Activated CD4-positive, alpha-beta T cell treated with anti-CD3 and anti-CD28 coated beads, Interleukin-2, amount 10 ng/mL, durations not matched to agents 7 days and 5 days (primary cell): Measurements from ENCODE around the gene SPG7. TPM values are rescaled to one million over a fixed set of nuclear protein-coding genes. Genes with fewer than 3 reads are reported as not detected.
"Not testable (repeated sequence)": the region's sequence is repeated elsewhere in the genome, so short reads cannot be mapped to it uniquely, and the experiment has no call there.

Experiments used
- CTCF ChIA-PET: fragments of 350-600 bp; sonication (Branson Sonifier 250); formaldehyde crosslinking; loops from one replicate; lab custom pipeline; 2021; ENCODE audit warnings: antibody characterized with exemption; lab: Charles Lee
- POLR2A ChIA-PET: fragments of 350-600 bp; sonication (Branson Sonifier 250); formaldehyde crosslinking; loops from one replicate; lab custom pipeline; 2021; ENCODE audit warnings: antibody characterized with exemption; lab: Charles Lee
- DNase-seq: peaks from one replicate; pipeline ENCODE4 v3.0.0-alpha.2; 2020
- H3K27ac Mint-ChIP-seq: one replicate; pipeline ENCODE4 v1.8.0; 2021; ENCODE audit warnings: mild to moderate bottlenecking, moderate library complexity, mixed read lengths
- H3K27me3 Mint-ChIP-seq: one replicate; pipeline ENCODE4 v1.8.0; 2021; ENCODE audit warnings: mixed read lengths
- H3K36me3 Mint-ChIP-seq: one replicate; pipeline ENCODE4 v1.8.0; 2021; ENCODE audit warnings: low read depth, mixed read lengths
- H3K4me1 Mint-ChIP-seq: one replicate; pipeline ENCODE4 v1.8.0; 2021; ENCODE audit warnings: mixed read lengths
- H3K4me3 Mint-ChIP-seq: one replicate; pipeline ENCODE4 v1.8.0; 2021; ENCODE audit warnings: mild to moderate bottlenecking, moderate library complexity, mixed read lengths
- H3K9me3 Mint-ChIP-seq: one replicate; pipeline ENCODE4 v1.8.0; 2021; ENCODE audit warnings: mixed read lengths
- total RNA-seq, 2 experiments: library from RNA; stranded (reverse); gene quantifications; one replicate each; pipeline ENCODE4 v1.2.3, GENCODE V29; 2021

The SPG7 gene
- 100 to 1,000 TPM in 1 of 2 experiments, 10 to 100 TPM in 1; 88.3 to 101 TPM for total RNA-seq

- Mint-ChIP-seq H3K4me3 (peak within 1 kb of the TSS; percentile 93), H3K9me3 (no peaks in the 10 kb centered on the region), H3K36me3 (peaks cover 11% of the 10 kb centered on the region), H3K27me3 (no peaks in the 10 kb centered on the region), H3K4me1 (peaks cover 45% of the 10 kb centered on the region), H3K27ac (peak within 1 kb of the TSS; percentile 96)
- DNase-seq = peak; percentile 88
- CTCF ChIA-PET = interaction anchor here (0.6 to 1.5 kb wide), 6 partner anchors 13 to 193 kb away, joined by 3 to 6 read pairs (median 4); no protein-coding TSS in a partner anchor
- POLR2A ChIA-PET = interaction anchor here (1.0 kb wide), 1 partner anchor 215 kb away, joined by 6 read pairs; no protein-coding TSS in a partner anchor
Measured at GRCh38 chr16:89507834-89508590, at the start of gene SPG7. TSS of gene SPG7 (plus strand) at chr16:89508403. CDS start at chr16:89508418, 15 bp downstream.

GRCh38 chr16:89458551-89458950 lies 49.7 kb upstream of the SPG7 start:
- Mint-ChIP-seq H3K4me3 (no peak overlapping the region), H3K4me1 (peaks cover 58% of the 10 kb centered on the region), H3K36me3 (peaks cover 24% of the 10 kb centered on the region), H3K27me3 (no peaks in the 10 kb centered on the region), H3K9me3 (no peaks in the 10 kb centered on the region), H3K27ac (peak overlapping the region; percentile 37)
- CTCF ChIA-PET = interaction anchor here (2.2 kb wide), 1 partner anchor 8 kb away, joined by 8 read pairs; no protein-coding TSS in a partner anchor
- POLR2A ChIA-PET = no interaction called here
- no peak for DNase-seq

- no peak for DNase-seq
- H3K36me3 Mint-ChIP-seq = peaks cover 24% of the 10 kb centered on the region
- ChIA-PET CTCF (interaction anchor here (2.2 kb wide), 1 partner anchor 8 kb away, joined by 8 read pairs; no protein-coding TSS in a partner anchor), POLR2A (no interaction called here)
- H3K9me3 Mint-ChIP-seq = no peaks in the 10 kb centered on the region
- H3K27me3 Mint-ChIP-seq = no peaks in the 10 kb centered on the region
- H3K4me1 Mint-ChIP-seq = peaks cover 54% of the 10 kb centered on the region
- H3K4me3 Mint-ChIP-seq = no peak overlapping the region
- H3K27ac Mint-ChIP-seq = peak overlapping the region; percentile 37
Measured at GRCh38 chr16:89458967-89459366, 49.2 kb upstream of the SPG7 start.

GRCh38 chr16:89460556-89460955 lies 47.6 kb upstream of the SPG7 start:
- Mint-ChIP-seq H3K9me3 (no peaks in the 10 kb centered on the region), H3K36me3 (peaks cover 28% of the 10 kb centered on the region), H3K4me1 (peaks cover 55% of the 10 kb centered on the region), H3K27ac (peak overlapping the region; percentile 1), H3K27me3 (no peaks in the 10 kb centered on the region), H3K4me3 (no peak overlapping the region)
- CTCF ChIA-PET = interaction anchor here (0.6 to 2.2 kb wide), 2 partner anchors 10 to 361 kb away, joined by 4 to 8 read pairs; no protein-coding TSS in a partner anchor
- POLR2A ChIA-PET = no interaction called here
- no peak for DNase-seq

- peaks cover 56% of the 10 kb centered on the region for H3K4me1 Mint-ChIP-seq
- DNase-seq, CTCF ChIA-PET, POLR2A ChIA-PET, H3K27me3 Mint-ChIP-seq, H3K27ac Mint-ChIP-seq, H3K9me3 Mint-ChIP-seq, H3K4me3 Mint-ChIP-seq: not testable (repeated sequence)
- H3K36me3 Mint-ChIP-seq = peaks cover 29% of the 10 kb centered on the region
Measured at GRCh38 chr16:89461890-89462289, 46.3 kb upstream of the SPG7 start.

GRCh38 chr16:89462639-89463038 lies 45.6 kb upstream of the SPG7 start:
- H3K4me1 Mint-ChIP-seq = peaks cover 58% of the 10 kb centered on the region
- H3K36me3 Mint-ChIP-seq = peaks cover 29% of the 10 kb centered on the region
- H3K27me3 Mint-ChIP-seq, POLR2A ChIA-PET, H3K4me3 Mint-ChIP-seq, CTCF ChIA-PET, DNase-seq, H3K9me3 Mint-ChIP-seq, H3K27ac Mint-ChIP-seq: not testable (repeated sequence)

- DNase-seq, CTCF ChIA-PET, H3K9me3 Mint-ChIP-seq, POLR2A ChIA-PET, H3K4me3 Mint-ChIP-seq, H3K27ac Mint-ChIP-seq, H3K27me3 Mint-ChIP-seq: not testable (repeated sequence)
- peaks cover 62% of the 10 kb centered on the region for H3K4me1 Mint-ChIP-seq
- H3K36me3 Mint-ChIP-seq = peaks cover 29% of the 10 kb centered on the region
Measured at GRCh38 chr16:89463312-89463711, 44.9 kb upstream of the SPG7 start.

- Mint-ChIP-seq H3K27me3 (no peaks in the 10 kb centered on the region), H3K4me1 (peaks cover 58% of the 10 kb centered on the region), H3K36me3 (peaks cover 20% of the 10 kb centered on the region), H3K9me3 (no peaks in the 10 kb centered on the region), H3K27ac (no peak overlapping the region), H3K4me3 (no peak overlapping the region)
- ChIA-PET POLR2A (interaction anchor here (0.6 kb wide), 1 partner anchor 21 kb away, joined by 4 read pairs; no protein-coding TSS in a partner anchor), CTCF (interaction anchor here (1.1 to 2.3 kb wide), 3 partner anchors 15 to 153 kb away, joined by 3 to 6 read pairs (median 6); no protein-coding TSS in a partner anchor)
- no peak for DNase-seq
Measured at GRCh38 chr16:89466920-89467319, 41.3 kb upstream of the SPG7 start.

- no peak for DNase-seq
- CTCF ChIA-PET = interaction anchor here (0.9 to 2.3 kb wide), 4 partner anchors 14 to 153 kb away, joined by 3 to 6 read pairs (median 4); no protein-coding TSS in a partner anchor
- no peaks in the 10 kb centered on the region for H3K9me3 Mint-ChIP-seq
- peak overlapping the region; percentile 54 for H3K27ac Mint-ChIP-seq
- peaks cover 62% of the 10 kb centered on the region for H3K4me1 Mint-ChIP-seq
- peaks cover 20% of the 10 kb centered on the region for H3K36me3 Mint-ChIP-seq
- H3K4me3 Mint-ChIP-seq = no peak overlapping the region
- POLR2A ChIA-PET = no interaction called here
- H3K27me3 Mint-ChIP-seq = no peaks in the 10 kb centered on the region
Measured at GRCh38 chr16:89467382-89467781, 40.8 kb upstream of the SPG7 start.

- Mint-ChIP-seq H3K27ac (peak overlapping the region; percentile 63), H3K4me3 (no peak overlapping the region), H3K9me3 (peaks cover 5% of the 10 kb centered on the region), H3K4me1 (peaks cover 79% of the 10 kb centered on the region), H3K36me3 (peaks cover 31% of the 10 kb centered on the region), H3K27me3 (no peaks in the 10 kb centered on the region)
- DNase-seq = no peak
- POLR2A ChIA-PET = no interaction called here
- CTCF ChIA-PET = interaction anchor here (1.0 to 1.6 kb wide), 2 partner anchors 16 to 38 kb away, joined by 3 to 6 read pairs; no protein-coding TSS in a partner anchor
Measured at GRCh38 chr16:89472711-89473075, 35.5 kb upstream of the SPG7 start.

GRCh38 chr16:89473136-89473712 lies 35.0 kb upstream of the SPG7 start:
- no peak for DNase-seq
- peak overlapping the region; percentile 63 for H3K27ac Mint-ChIP-seq
- peaks cover 31% of the 10 kb centered on the region for H3K36me3 Mint-ChIP-seq
- POLR2A ChIA-PET = no interaction called here
- peaks cover 79% of the 10 kb centered on the region for H3K4me1 Mint-ChIP-seq
- no peaks in the 10 kb centered on the region for H3K27me3 Mint-ChIP-seq
- peaks cover 5% of the 10 kb centered on the region for H3K9me3 Mint-ChIP-seq
- H3K4me3 Mint-ChIP-seq = no peak overlapping the region
- CTCF ChIA-PET = interaction anchor here (1.0 kb wide), 1 partner anchor 38 kb away, joined by 3 read pairs; no protein-coding TSS in a partner anchor

- Mint-ChIP-seq H3K27me3 (no peaks in the 10 kb centered on the region), H3K27ac (peak overlapping the region; percentile 70), H3K4me1 (peaks cover 85% of the 10 kb centered on the region), H3K9me3 (peaks cover 5% of the 10 kb centered on the region), H3K4me3 (no peak overlapping the region), H3K36me3 (peaks cover 32% of the 10 kb centered on the region)
- POLR2A ChIA-PET = no interaction called here
- no peak for DNase-seq
- CTCF ChIA-PET = interaction anchor here (0.6 to 1.6 kb wide), 5 partner anchors 9 to 225 kb away, joined by 3 to 6 read pairs (median 4); no protein-coding TSS in a partner anchor
Measured at GRCh38 chr16:89473791-89474414, 34.3 kb upstream of the SPG7 start.
